GM23338 (cell line): ENCODE data around the gene VMP1. TPM values are rescaled to one million over a fixed set of nuclear protein-coding genes. Genes with fewer than 3 reads are reported as not detected.

Experiments used
- ATAC-seq: fragments of 200-7000 bp; cut with Tn5 transposase; 3 replicates; pipeline ENCODE4 v1.9.1; 2020
- DNase-seq: peaks from one replicate; pipeline ENCODE4 v3.0.0-alpha.2; 2015; ENCODE audit warnings: low spot score
- H2AFZ ChIP-seq: fragments of 200-600 bp; sonication (generic); 2 replicates; pipeline ENCODE4 v1.8.0; 2016; ENCODE audit warnings: antibody characterized with exemption, mild to moderate bottlenecking, moderate library complexity
- H3F3A ChIP-seq: fragments of 200-600 bp; sonication (generic); replicated peaks from 2 replicates; pipeline ENCODE4 v1.8.0; 2017; ENCODE audit warnings: antibody characterized with exemption, mixed run types, low read depth
- H3K27ac ChIP-seq: fragments of 200-600 bp; sonication (generic); 2 replicates; pipeline ENCODE4 v1.6.1; 2016; ENCODE audit warnings: low read depth
- H3K27me3 ChIP-seq: fragments of 200-600 bp; sonication (generic); 2 replicates; pipeline ENCODE4 v1.8.0; 2016; ENCODE audit warnings: mild to moderate bottlenecking, mixed run types, moderate library complexity; ENCODE audit not compliant: insufficient read depth
- H3K36me3 ChIP-seq: fragments of 200-600 bp; sonication (generic); 2 replicates; pipeline ENCODE4 v1.8.0; 2016; ENCODE audit warnings: mild to moderate bottlenecking; ENCODE audit not compliant: insufficient read depth
- H3K4me1 ChIP-seq: fragments of 200-600 bp; sonication (generic); 2 replicates; pipeline ENCODE4 v1.8.0; 2016; ENCODE audit warnings: mild to moderate bottlenecking, moderate library complexity; ENCODE audit not compliant: insufficient read depth
- H3K4me2 ChIP-seq: fragments of 200-600 bp; sonication (generic); 2 replicates; pipeline ENCODE4 v1.7.1; 2017; ENCODE audit warnings: mixed run types
- H3K4me3 ChIP-seq: fragments of 200-600 bp; sonication (generic); 2 replicates; pipeline ENCODE4 v1.6.1; 2016; ENCODE audit warnings: mixed run types
- H3K79me2 ChIP-seq: fragments of 200-600 bp; sonication (generic); replicated peaks from 2 replicates; pipeline ENCODE4 v1.8.0; 2017; ENCODE audit warnings: mild to moderate bottlenecking; ENCODE audit not compliant: insufficient read depth
- H3K9me2 ChIP-seq: fragments of 200-600 bp; sonication (generic); 2 replicates; pipeline ENCODE4 v1.8.0; 2017; ENCODE audit not compliant: insufficient read depth
- H4K20me1 ChIP-seq: fragments of 200-600 bp; sonication (generic); replicated peaks from 2 replicates; pipeline ENCODE4 v1.8.0; 2017; ENCODE audit warnings: mild to moderate bottlenecking; ENCODE audit not compliant: insufficient read depth
- H3K27ac Mint-ChIP-seq: 2 replicates; pipeline ENCODE4 v1.8.0; 2020; ENCODE audit warnings: inconsistent platforms, mild to moderate bottlenecking, moderate library complexity, mixed read lengths
- H3K27me3 Mint-ChIP-seq: 3 replicates; pipeline ENCODE4 v1.8.0; 2022; ENCODE audit warnings: low read depth, mild to moderate bottlenecking, moderate library complexity, mixed read lengths, inconsistent platforms; ENCODE audit not compliant: insufficient read depth, poor library complexity
- H3K36me3 Mint-ChIP-seq: 3 replicates; pipeline ENCODE4 v1.8.0; 2021; ENCODE audit warnings: low read depth, mild to moderate bottlenecking, inconsistent platforms, moderate library complexity, mixed read lengths
- H3K4me1 Mint-ChIP-seq: 3 replicates; pipeline ENCODE4 v1.8.0; 2020; ENCODE audit warnings: mild to moderate bottlenecking, inconsistent platforms, mixed read lengths
- H3K4me3 Mint-ChIP-seq: 3 replicates; pipeline ENCODE4 v1.8.0; 2021; ENCODE audit warnings: moderate library complexity, mild to moderate bottlenecking, inconsistent platforms, mixed read lengths
- H3K9me3 Mint-ChIP-seq: 3 replicates; pipeline ENCODE4 v1.8.0; 2020; ENCODE audit warnings: moderate library complexity, mild to moderate bottlenecking, inconsistent platforms, mixed read lengths
- CREB1 ChIP-seq: fragments of 250-450 bp; sonication (Bioruptor Pico); IDR thresholded peaks from 2 replicates; pipeline ENCODE4 v1.5.0; 2020; ENCODE audit warnings: low read depth, mild to moderate bottlenecking, moderate library complexity
- EZH2 ChIP-seq: fragments of 200-600 bp; sonication (generic); IDR thresholded peaks from one replicate; pipeline ENCODE4 v1.8.0; 2017; ENCODE audit warnings: antibody characterized with exemption, mild to moderate bottlenecking, low read depth; ENCODE audit not compliant: unreplicated experiment
- EZH2phosphoT487 ChIP-seq: fragments of 200-600 bp; sonication (generic); IDR thresholded peaks from one replicate; pipeline ENCODE4 v1.8.1; 2018; ENCODE audit warnings: antibody characterized with exemption; ENCODE audit not compliant: unreplicated experiment
- JUNB ChIP-seq: IDR thresholded peaks from one replicate; pipeline ENCODE4 v1.6.1; 2016; ENCODE audit warnings: antibody characterized with exemption; ENCODE audit not compliant: unreplicated experiment
- NANOG ChIP-seq: IDR thresholded peaks from 2 replicates; pipeline ENCODE4 v1.6.1; 2016; ENCODE audit warnings: antibody characterized with exemption, borderline replicate concordance
- POLR2AphosphoS5 ChIP-seq: IDR thresholded peaks from 2 replicates; pipeline ENCODE4 v1.6.1; 2016; ENCODE audit warnings: antibody characterized with exemption, low read depth
- STAT1 ChIP-seq: IDR thresholded peaks from one replicate; pipeline ENCODE4 v1.6.1; 2016; ENCODE audit warnings: antibody characterized with exemption; ENCODE audit not compliant: unreplicated experiment
- ZNF114 ChIP-seq: fragments of 250-450 bp; sonication (Bioruptor Pico); IDR thresholded peaks from 2 replicates; pipeline ENCODE4 v1.5.0; 2020; ENCODE audit warnings: mild to moderate bottlenecking, moderate library complexity
- ZNF331 ChIP-seq: fragments of 250-450 bp; sonication (Bioruptor Pico); IDR thresholded peaks from 2 replicates; pipeline ENCODE4 v1.5.0; 2020; ENCODE audit warnings: low read depth, mild to moderate bottlenecking, moderate library complexity
- polyA plus RNA-seq: library from polyadenylated mRNA; unstranded; fragments of >200 nt; fragmentation: Nextera tagmentation; extraction: Ambion mirVana; gene quantifications from 2 replicates; pipeline ENCODE4 v1.2.1, GENCODE V29; 2016
- total RNA-seq: library from RNA; depleted of rRNA; stranded (reverse); fragments of >200 nt; shearing (Covaris generic); gene quantifications from 2 replicates; pipeline ENCODE4 v1.2.3, GENCODE V29; 2014
- TF ChIP-seq, protein P1 (sequence below): IDR thresholded peaks from one replicate; pipeline ENCODE4 v1.6.1; 2018; ENCODE audit warnings: antibody characterized with exemption; ENCODE audit not compliant: unreplicated experiment
- TF ChIP-seq, protein P2 (sequence below), 2 experiments: fragments of 200-600 bp in 1 of 2; sonication (generic) in 1 of 2; conservative IDR thresholded peaks; 2 replicates each; pipeline versions ENCODE4 v1.5.1 to v1.6.1; 2016 to 2017; ENCODE audit warnings: antibody characterized with exemption in 2 of 2, low read depth in 2 of 2, mild to moderate bottlenecking in 2 of 2, moderate library complexity in 1 of 2
- TF ChIP-seq, protein P3 (sequence below): IDR thresholded peaks from 2 replicates; pipeline ENCODE4 v1.6.1; 2016; ENCODE audit warnings: antibody characterized with exemption
- TF ChIP-seq, protein P4 (sequence below): fragments of 250-450 bp; sonication (Bioruptor Pico); IDR thresholded peaks from 2 replicates; pipeline ENCODE4 v1.5.0; 2020; ENCODE audit warnings: mild to moderate bottlenecking, moderate library complexity

Gene VMP1
- total and polyA plus RNA-seq, 2 experiments from 2014 or later: 70.1 to 112 TPM

DNA sequence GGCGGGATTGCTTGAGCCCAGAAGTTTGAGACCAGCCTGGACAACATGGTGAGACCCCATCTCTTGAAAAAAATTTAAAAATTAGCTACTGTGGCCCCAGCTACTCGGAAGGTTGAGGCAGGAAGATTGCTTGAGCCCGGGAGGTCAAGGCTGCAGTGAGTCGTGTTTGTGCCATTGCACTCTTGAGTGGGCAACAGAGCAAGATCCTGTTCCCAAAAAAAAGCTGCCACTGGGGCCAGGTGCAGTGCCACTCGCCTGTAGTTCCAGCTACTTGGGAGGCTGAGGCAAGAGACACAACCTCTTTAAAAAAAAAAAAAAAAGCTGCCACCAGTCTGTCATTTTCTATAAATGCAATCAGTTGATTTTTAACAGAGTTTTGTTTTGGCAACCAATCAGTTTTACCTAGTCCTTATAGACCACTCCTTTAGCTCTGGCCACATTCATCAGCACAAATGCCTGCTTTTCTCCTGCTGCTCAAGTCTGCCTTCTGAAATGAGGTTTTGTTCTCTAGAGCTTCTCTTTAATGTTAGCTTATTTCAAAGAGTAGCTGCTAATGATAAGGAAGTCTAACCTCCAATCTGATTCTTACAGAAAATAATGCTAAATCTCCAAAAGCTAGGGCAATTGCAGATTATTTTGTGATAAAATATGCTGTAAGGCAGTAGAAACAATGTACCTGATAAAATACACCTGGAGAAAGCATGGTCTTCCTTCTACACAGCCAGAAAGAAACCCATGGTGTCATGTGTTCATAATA lies 120.4 kb downstream of the VMP1 start:
- Histone ChIP-seq H2AFZ (no peak overlapping the region), H3K4me1 (peaks cover 24% of the 10 kb centered on the region), H3K27ac (no peak overlapping the region), H4K20me1 (no peaks in the 10 kb centered on the region), H3K36me3 (no peaks in the 10 kb centered on the region), H3K9me2 (no peaks in the 10 kb centered on the region), H3K79me2 (no peaks in the 10 kb centered on the region), H3K4me2 (no peak overlapping the region), H3F3A (no peaks in the 10 kb centered on the region), H3K4me3 (no peak overlapping the region), H3K27me3 (no peaks in the 10 kb centered on the region)
- TF ChIP-seq POLR2AphosphoS5 (no peak), ZNF331 (CRISPR knock-in tag) (no peak), EZH2 (no peak), EZH2phosphoT487 (no peak), CREB1 (CRISPR knock-in tag) (no peak), NANOG (no peak), ZNF114 (CRISPR knock-in tag) (no peak), JUNB (no peak), STAT1 (no peak)
- TF ChIP-seq, protein P1, sequence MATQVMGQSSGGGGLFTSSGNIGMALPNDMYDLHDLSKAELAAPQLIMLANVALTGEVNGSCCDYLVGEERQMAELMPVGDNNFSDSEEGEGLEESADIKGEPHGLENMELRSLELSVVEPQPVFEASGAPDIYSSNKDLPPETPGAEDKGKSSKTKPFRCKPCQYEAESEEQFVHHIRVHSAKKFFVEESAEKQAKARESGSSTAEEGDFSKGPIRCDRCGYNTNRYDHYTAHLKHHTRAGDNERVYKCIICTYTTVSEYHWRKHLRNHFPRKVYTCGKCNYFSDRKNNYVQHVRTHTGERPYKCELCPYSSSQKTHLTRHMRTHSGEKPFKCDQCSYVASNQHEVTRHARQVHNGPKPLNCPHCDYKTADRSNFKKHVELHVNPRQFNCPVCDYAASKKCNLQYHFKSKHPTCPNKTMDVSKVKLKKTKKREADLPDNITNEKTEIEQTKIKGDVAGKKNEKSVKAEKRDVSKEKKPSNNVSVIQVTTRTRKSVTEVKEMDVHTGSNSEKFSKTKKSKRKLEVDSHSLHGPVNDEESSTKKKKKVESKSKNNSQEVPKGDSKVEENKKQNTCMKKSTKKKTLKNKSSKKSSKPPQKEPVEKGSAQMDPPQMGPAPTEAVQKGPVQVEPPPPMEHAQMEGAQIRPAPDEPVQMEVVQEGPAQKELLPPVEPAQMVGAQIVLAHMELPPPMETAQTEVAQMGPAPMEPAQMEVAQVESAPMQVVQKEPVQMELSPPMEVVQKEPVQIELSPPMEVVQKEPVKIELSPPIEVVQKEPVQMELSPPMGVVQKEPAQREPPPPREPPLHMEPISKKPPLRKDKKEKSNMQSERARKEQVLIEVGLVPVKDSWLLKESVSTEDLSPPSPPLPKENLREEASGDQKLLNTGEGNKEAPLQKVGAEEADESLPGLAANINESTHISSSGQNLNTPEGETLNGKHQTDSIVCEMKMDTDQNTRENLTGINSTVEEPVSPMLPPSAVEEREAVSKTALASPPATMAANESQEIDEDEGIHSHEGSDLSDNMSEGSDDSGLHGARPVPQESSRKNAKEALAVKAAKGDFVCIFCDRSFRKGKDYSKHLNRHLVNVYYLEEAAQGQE: no peak
- TF ChIP-seq, protein P2, sequence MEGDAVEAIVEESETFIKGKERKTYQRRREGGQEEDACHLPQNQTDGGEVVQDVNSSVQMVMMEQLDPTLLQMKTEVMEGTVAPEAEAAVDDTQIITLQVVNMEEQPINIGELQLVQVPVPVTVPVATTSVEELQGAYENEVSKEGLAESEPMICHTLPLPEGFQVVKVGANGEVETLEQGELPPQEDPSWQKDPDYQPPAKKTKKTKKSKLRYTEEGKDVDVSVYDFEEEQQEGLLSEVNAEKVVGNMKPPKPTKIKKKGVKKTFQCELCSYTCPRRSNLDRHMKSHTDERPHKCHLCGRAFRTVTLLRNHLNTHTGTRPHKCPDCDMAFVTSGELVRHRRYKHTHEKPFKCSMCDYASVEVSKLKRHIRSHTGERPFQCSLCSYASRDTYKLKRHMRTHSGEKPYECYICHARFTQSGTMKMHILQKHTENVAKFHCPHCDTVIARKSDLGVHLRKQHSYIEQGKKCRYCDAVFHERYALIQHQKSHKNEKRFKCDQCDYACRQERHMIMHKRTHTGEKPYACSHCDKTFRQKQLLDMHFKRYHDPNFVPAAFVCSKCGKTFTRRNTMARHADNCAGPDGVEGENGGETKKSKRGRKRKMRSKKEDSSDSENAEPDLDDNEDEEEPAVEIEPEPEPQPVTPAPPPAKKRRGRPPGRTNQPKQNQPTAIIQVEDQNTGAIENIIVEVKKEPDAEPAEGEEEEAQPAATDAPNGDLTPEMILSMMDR (conservative IDR thresholded peaks at IDR 0.05; ENCODE audit: low read depth in 2 of 2): no peak
- TF ChIP-seq, protein P3, sequence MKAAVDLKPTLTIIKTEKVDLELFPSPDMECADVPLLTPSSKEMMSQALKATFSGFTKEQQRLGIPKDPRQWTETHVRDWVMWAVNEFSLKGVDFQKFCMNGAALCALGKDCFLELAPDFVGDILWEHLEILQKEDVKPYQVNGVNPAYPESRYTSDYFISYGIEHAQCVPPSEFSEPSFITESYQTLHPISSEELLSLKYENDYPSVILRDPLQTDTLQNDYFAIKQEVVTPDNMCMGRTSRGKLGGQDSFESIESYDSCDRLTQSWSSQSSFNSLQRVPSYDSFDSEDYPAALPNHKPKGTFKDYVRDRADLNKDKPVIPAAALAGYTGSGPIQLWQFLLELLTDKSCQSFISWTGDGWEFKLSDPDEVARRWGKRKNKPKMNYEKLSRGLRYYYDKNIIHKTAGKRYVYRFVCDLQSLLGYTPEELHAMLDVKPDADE: no peak
- TF ChIP-seq, protein P4, sequence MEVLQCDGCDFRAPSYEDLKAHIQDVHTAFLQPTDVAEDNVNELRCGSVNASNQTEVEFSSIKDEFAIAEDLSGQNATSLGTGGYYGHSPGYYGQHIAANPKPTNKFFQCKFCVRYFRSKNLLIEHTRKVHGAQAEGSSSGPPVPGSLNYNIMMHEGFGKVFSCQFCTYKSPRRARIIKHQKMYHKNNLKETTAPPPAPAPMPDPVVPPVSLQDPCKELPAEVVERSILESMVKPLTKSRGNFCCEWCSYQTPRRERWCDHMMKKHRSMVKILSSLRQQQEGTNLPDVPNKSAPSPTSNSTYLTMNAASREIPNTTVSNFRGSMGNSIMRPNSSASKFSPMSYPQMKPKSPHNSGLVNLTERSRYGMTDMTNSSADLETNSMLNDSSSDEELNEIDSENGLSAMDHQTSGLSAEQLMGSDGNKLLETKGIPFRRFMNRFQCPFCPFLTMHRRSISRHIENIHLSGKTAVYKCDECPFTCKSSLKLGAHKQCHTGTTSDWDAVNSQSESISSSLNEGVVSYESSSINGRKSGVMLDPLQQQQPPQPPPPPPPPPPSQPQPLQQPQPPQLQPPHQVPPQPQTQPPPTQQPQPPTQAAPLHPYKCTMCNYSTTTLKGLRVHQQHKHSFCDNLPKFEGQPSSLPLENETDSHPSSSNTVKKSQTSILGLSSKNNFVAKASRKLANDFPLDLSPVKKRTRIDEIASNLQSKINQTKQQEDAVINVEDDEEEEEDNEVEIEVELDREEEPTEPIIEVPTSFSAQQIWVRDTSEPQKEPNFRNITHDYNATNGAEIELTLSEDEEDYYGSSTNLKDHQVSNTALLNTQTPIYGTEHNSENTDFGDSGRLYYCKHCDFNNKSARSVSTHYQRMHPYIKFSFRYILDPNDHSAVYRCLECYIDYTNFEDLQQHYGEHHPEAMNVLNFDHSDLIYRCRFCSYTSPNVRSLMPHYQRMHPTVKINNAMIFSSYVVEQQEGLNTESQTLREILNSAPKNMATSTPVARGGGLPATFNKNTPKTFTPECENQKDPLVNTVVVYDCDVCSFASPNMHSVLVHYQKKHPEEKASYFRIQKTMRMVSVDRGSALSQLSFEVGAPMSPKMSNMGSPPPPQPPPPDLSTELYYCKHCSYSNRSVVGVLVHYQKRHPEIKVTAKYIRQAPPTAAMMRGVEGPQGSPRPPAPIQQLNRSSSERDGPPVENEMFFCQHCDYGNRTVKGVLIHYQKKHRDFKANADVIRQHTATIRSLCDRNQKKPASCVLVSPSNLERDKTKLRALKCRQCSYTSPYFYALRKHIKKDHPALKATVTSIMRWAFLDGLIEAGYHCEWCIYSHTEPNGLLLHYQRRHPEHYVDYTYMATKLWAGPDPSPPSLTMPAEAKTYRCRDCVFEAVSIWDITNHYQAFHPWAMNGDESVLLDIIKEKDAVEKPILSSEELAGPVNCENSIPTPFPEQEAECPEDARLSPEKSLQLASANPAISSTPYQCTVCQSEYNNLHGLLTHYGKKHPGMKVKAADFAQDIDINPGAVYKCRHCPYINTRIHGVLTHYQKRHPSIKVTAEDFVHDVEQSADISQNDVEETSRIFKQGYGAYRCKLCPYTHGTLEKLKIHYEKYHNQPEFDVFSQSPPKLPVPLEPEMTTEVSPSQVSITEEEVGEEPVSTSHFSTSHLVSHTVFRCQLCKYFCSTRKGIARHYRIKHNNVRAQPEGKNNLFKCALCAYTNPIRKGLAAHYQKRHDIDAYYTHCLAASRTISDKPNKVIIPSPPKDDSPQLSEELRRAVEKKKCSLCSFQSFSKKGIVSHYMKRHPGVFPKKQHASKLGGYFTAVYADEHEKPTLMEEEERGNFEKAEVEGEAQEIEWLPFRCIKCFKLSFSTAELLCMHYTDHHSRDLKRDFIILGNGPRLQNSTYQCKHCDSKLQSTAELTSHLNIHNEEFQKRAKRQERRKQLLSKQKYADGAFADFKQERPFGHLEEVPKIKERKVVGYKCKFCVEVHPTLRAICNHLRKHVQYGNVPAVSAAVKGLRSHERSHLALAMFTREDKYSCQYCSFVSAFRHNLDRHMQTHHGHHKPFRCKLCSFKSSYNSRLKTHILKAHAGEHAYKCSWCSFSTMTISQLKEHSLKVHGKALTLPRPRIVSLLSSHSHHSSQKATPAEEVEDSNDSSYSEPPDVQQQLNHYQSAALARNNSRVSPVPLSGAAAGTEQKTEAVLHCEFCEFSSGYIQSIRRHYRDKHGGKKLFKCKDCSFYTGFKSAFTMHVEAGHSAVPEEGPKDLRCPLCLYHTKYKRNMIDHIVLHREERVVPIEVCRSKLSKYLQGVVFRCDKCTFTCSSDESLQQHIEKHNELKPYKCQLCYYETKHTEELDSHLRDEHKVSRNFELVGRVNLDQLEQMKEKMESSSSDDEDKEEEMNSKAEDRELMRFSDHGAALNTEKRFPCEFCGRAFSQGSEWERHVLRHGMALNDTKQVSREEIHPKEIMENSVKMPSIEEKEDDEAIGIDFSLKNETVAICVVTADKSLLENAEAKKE (CRISPR knock-in tag): no peak
- no peaks in the 10 kb centered on the region for H3K27me3 Mint-ChIP-seq
- H3K4me3 Mint-ChIP-seq: no peak overlapping the region
- H3K36me3 Mint-ChIP-seq: no peaks in the 10 kb centered on the region
- no peak for ATAC-seq
- peak overlapping the region; percentile 42 for H3K27ac Mint-ChIP-seq
- no peak for DNase-seq
- no peaks in the 10 kb centered on the region for H3K9me3 Mint-ChIP-seq
- H3K4me1 Mint-ChIP-seq: peaks cover 38% of the 10 kb centered on the region
